Panc1 (cell line): ENCODE measurements around the gene PRCD. TPM values are rescaled to one million over a fixed set of nuclear protein-coding genes. Genes with fewer than 3 reads are reported as not detected.
A peak's percentile ranks its signal among the peaks of the same experiment; 100 is the strongest.

ENCODE experiments used
- ATAC-seq: fragments of 200-7000 bp; cut with Tn5 transposase; 2 replicates; pipeline ENCODE4 v1.9.1; 2020; ENCODE audit warnings: mild to moderate bottlenecking, moderate library complexity
- BruUV-seq: library from RNA; stranded (reverse); fragments of 400-500 nt; replicated peaks from 2 replicates; lab custom pipeline; 2021; lab: Mats Ljungman, UMichigan
- CTCF ChIA-PET: fragments of 300-600 bp; sonication (Branson Sonifier 250); formaldehyde crosslinking; loops from one replicate; lab custom pipeline; 2022; ENCODE audit warnings: antibody characterized with exemption; lab: Charles Lee
- POLR2A ChIA-PET: fragments of 300-600 bp; sonication (Branson Sonifier 250); formaldehyde crosslinking; loops from one replicate; lab custom pipeline; 2022; ENCODE audit warnings: antibody characterized with exemption; lab: Charles Lee
- DNase-seq: peaks from one replicate; pipeline ENCODE4 v3.0.0-alpha.2; 2010; ENCODE audit warnings: low read depth, low spot score
- H3K27ac ChIP-seq: 2 replicates; pipeline ENCODE4 v1.5.1; 2011; ENCODE audit warnings: mild to moderate bottlenecking, low read length, inconsistent platforms
- H3K27me3 ChIP-seq: fragments of 200-500 bp; sonication (Bioruptor generic); 2 replicates; pipeline ENCODE4 v1.6.0; 2014; ENCODE audit warnings: low read length, inconsistent platforms; ENCODE audit not compliant: control insufficient read depth, insufficient read depth
- H3K36me3 ChIP-seq: fragments of 200-500 bp; sonication (Bioruptor generic); 2 replicates; pipeline ENCODE4 v1.5.1; 2014; ENCODE audit warnings: inconsistent platforms, mild to moderate bottlenecking, low read length, moderate library complexity; ENCODE audit not compliant: control insufficient read depth, insufficient read depth
- H3K4me1 ChIP-seq: 2 replicates; pipeline ENCODE4 v1.5.1; 2011; ENCODE audit warnings: inconsistent platforms, mild to moderate bottlenecking, low read length, moderate library complexity; ENCODE audit not compliant: control insufficient read depth, insufficient read depth
- H3K4me3 ChIP-seq, 2 experiments: 2 replicates each; pipeline ENCODE4 v1.5.1; 2011 to 2012; ENCODE audit warnings: low read depth in 2 of 2, low read length in 2 of 2, mild to moderate bottlenecking in 2 of 2, inconsistent platforms in 1 of 2, moderate library complexity in 1 of 2
- H3K9me3 ChIP-seq: fragments of 200-500 bp; sonication (Bioruptor generic); 2 replicates; pipeline ENCODE4 v1.5.1; 2014; ENCODE audit warnings: low read depth, mild to moderate bottlenecking, inconsistent platforms, low read length, moderate library complexity; ENCODE audit not compliant: control insufficient read depth, insufficient read depth
- CTCF ChIP-seq: fragments of 450-650 bp; IDR thresholded peaks from 2 replicates; pipeline ENCODE4 v1.5.1; 2017; ENCODE audit warnings: mild to moderate bottlenecking
- POLR2AphosphoS5 ChIP-seq: IDR thresholded peaks from 2 replicates; pipeline ENCODE4 v1.6.1; 2012; ENCODE audit warnings: mild to moderate bottlenecking, low read depth, low read length, moderate library complexity
- REST ChIP-seq, 2 experiments: IDR thresholded peaks; 2 replicates each; pipeline ENCODE4 v1.6.1; 2011 to 2012; ENCODE audit warnings: low read depth in 2 of 2, control low read depth in 1 of 2, low read length in 1 of 2, mild to moderate bottlenecking in 1 of 2, moderate library complexity in 1 of 2; ENCODE audit not compliant: insufficient read depth in 1 of 2
- SIN3A ChIP-seq: IDR thresholded peaks from 2 replicates; pipeline ENCODE4 v1.6.1; 2012; ENCODE audit warnings: low read depth, mild to moderate bottlenecking, low read length, moderate library complexity, borderline replicate concordance; ENCODE audit not compliant: insufficient read depth
- TCF7L2 ChIP-seq: IDR thresholded peaks from 2 replicates; pipeline ENCODE4 v1.6.1; 2011; ENCODE audit warnings: mild to moderate bottlenecking, low read depth, low read length, inconsistent platforms
- in situ Hi-C: cut with HindIII; loops from 2 replicates; pipeline ENCODE4 v1.10.0; 2016; ENCODE audit warnings: low sequenced_read_pairs, low pct_unique_long_range_greater_than_20kb
- intact Hi-C: fragments of 100-400 bp; cut with micrococcal nuclease; formaldehyde crosslinking; loops from one replicate; pipeline ENCODE4 v1.10.0; 2022; ENCODE audit not compliant: unreplicated experiment
- total RNA-seq: library from RNA; stranded (reverse); gene quantifications from one replicate; pipeline ENCODE4 v1.2.1, GENCODE V29; 2021; ENCODE audit not compliant: unreplicated experiment

Gene PRCD
- total RNA-seq, 1 experiment from 2014 or later: 0.54 TPM

DNA sequence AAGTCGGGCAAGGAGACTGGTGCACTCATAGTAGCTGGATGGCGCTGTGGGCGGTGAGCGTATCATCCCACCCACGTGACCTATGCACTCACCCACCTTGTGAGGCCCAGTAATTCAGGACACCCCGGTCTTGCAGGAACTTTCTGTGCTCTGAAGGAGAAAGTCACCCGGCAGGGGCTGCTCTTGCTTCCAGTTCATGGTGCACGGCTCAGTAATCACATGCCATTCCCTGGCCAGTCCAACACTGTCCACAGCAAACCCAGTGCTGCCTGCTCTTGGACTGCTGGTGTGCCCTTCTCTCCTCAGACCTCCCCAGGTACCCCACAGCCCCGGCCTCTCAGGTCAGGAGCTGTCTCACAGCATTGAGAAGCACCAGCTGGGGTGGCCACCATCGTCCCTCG, 22.2 kb upstream of the PRCD start:
- H3K27me3 ChIP-seq: no peaks in the 10 kb centered on the region
- H3K27ac ChIP-seq: no peak overlapping the region
- TF ChIP-seq POLR2AphosphoS5 (no peak), SIN3A (no peak), TCF7L2 (no peak), REST (IDR thresholded peaks at IDR 0.05; ENCODE audit: insufficient read depth in 1 of 2, low read depth in 2 of 2, low read length in 1 of 2) (no peak), CTCF (no peak)
- peak; percentile 50; the same call in 1 of the 2 replicates for ATAC-seq
- intact Hi-C loops: no loop called here
- H3K4me3 ChIP-seq: no peak overlapping the region
- POLR2A ChIA-PET: no interaction called here
- BruUV-seq: no TSS peak
- in situ Hi-C loops: no loop called here
- CTCF ChIA-PET: no interaction called here
- H3K4me1 ChIP-seq: no peaks in the 10 kb centered on the region
- no peaks in the 10 kb centered on the region for H3K36me3 ChIP-seq
- no peaks in the 10 kb centered on the region for H3K9me3 ChIP-seq
- no peak for DNase-seq

- H3K4me1 ChIP-seq: peaks cover 3% of the 10 kb centered on the region; the same call in 1 of the 2 replicates
- H3K27ac ChIP-seq: no peak overlapping the region
- H3K36me3 ChIP-seq: no peaks in the 10 kb centered on the region
- POLR2A ChIA-PET: no interaction called here
- DNase-seq (no peak), ATAC-seq (no peak)
- H3K27me3 ChIP-seq: no peaks in the 10 kb centered on the region
- no peak overlapping the region for H3K4me3 ChIP-seq
- in situ Hi-C loops (no loop called here), intact Hi-C loops (no loop called here)
- CTCF ChIA-PET: interaction anchor here (0.7 kb wide), 1 partner anchor 251 kb away, joined by 6 read pairs; no protein-coding TSS in a partner anchor
- no peak for TF ChIP-seq CTCF
- TF ChIP-seq REST (IDR thresholded peaks at IDR 0.05; ENCODE audit: insufficient read depth in 1 of 2, low read depth in 2 of 2, low read length in 1 of 2): no peak
- no peak for TF ChIP-seq TCF7L2
- no peak for TF ChIP-seq POLR2AphosphoS5
- TF ChIP-seq SIN3A: no peak
- no TSS peak for BruUV-seq
- no peaks in the 10 kb centered on the region for H3K9me3 ChIP-seq
These were observed 20.5 kb upstream of the PRCD start for GRCh38 chr17:76519048-76519966.
